ENCODE data around the gene DUSP18.
"Not testable (repeated sequence)": the region's sequence is repeated elsewhere in the genome, so short reads cannot be mapped to it uniquely, and the experiment has no call there.

DUSP18 gene

GRCh38 chr22:30667494-30668385 is at the start of gene DUSP18:
Gene DUSP18, minus strand, starts transcription at chr22:30667875. Its CDS starts 3,872 bp downstream, at chr22:30664003.
- DNase-seq (ENCODE audit: low read depth in 2 of 2) = peak; percentile 92

DNA sequence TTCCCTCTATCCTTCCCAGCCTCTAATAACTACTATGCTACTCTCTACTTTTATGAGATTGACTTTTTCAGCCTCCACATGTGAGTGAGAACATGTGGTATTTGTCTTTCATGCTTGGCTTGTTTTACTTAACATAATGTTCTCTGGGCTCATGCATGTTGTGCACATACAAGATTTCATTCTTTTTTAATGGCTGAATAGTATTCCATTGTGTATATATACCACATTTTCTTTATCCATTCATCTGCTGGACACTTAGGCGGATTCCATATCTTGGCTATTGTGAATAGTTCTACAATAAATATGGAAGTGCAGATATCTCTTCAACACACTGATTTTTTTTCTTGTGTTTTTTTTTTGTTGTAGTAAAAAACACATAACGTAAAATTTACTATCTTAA is 46.4 kb upstream of the DUSP18 start:
- no peak for DNase-seq (ENCODE audit: low read depth in 2 of 2)

- no peak for DNase-seq (ENCODE audit: low read depth in 2 of 2)
Observed at GRCh38 chr22:30712094-30712493, 44.4 kb upstream of the DUSP18 start.

DNA sequence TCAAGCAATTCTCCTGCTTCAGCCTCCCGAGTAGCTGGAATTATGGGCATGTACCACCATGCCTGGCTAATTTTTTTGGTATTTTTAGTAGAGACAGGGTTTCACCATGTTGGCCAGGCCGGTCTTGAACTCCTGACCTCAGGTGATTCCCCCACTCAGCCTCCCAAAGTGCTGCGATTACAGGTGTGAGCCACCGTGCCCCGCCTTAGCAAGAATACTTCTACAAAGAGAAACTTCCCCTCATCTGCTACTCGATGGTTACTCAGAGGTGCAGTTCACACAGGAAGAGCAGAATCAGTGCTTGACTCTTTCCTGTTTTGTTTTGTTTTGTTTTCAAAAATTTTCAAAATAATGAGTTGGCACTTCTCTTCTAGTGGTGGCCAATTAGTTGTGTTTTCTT is 42.3 kb upstream of the DUSP18 start:
- DNase-seq (ENCODE audit: low read depth in 2 of 2) = not testable (repeated sequence)

DNA sequence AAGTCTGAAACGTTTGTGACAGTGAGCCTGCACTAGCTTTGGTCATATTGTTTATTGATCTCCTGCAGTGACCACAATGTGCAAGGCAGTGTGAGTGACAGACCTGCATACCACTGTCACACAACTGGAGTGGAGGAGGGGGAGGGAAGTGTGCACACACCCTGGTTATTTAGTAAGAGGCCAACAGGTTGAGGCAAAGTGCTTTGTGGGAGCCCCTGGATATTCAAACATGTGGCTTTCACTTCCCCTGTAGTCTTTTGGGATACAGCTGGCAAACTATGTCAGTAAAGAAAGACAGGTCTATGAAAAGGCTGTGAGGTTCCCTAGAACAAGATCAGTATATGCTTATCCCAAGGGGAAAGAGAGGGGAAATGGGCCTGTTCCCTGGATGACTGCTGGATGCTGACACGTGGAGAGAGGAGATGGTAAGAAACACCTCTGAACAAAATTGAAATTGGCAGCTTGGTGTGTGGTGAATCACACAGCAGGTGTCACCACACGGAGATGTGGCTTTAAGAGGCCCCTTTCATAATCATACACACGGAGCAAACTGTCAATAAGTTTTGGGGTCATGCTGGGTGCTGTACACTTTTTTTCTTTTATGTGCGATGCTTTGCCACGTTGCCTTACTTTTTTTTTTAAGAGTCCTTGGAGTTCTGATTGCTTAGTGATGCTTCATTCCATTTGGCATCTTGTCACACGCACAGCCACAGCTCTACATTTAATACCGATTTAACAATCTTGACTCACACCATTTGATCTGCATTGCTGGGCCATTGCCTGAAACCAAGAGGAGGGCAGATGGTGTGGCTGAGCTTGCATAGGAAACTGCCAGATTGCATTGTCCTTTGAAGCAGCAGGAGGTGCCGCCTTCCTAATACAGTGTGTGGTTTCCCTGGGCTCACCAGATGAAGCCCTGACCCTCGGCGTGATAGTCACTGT is 38.3 kb upstream of the DUSP18 start:
- DNase-seq (ENCODE audit: low read depth in 2 of 2) = no peak

DNA sequence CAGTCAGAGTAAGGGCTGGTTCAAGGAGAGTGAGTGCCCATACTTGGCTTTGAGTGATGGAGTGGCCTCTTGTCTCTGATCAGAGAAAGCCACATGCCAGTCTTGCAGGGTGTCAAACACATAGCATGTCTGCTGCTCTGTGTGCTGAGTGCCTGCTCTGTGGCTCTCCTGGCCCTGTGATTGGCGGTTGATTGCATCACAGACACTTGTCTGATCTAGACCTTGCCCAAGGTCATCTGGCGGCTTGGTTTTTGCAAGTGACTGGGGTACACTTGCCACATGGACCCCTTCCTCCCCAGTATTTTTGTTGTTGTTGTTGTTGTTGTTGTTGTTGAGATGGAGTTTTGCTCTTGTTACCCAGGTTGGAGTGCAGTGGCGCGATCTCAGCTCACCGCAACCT is 37.3 kb upstream of the DUSP18 start:
- no peak for DNase-seq (ENCODE audit: low read depth in 2 of 2)

DNA sequence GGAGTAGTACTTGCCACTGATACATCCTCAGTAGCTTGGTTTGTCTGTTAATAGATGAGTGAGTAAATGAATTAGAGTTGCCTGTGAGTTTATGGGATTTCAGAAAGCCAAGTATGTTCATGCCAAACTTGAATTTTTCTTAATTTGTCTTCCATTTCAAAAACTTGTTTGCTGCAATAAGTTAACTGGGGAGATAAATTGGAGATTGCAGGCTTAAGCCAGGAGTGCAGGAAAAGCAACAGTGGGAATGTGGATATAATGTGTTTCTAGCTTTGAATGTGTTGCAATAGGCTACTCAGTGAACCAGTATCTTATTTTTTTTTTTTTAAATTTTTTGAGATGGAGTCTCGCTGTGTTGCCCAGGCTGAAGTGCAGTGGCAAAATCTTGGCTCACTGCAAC is 35.2 kb upstream of the DUSP18 start:
- no peak for DNase-seq (ENCODE audit: low read depth in 2 of 2)

GRCh38 chr22:30701872-30702271 is 34.2 kb upstream of the DUSP18 start:
- DNase-seq (ENCODE audit: low read depth in 2 of 2) = no peak

DNA sequence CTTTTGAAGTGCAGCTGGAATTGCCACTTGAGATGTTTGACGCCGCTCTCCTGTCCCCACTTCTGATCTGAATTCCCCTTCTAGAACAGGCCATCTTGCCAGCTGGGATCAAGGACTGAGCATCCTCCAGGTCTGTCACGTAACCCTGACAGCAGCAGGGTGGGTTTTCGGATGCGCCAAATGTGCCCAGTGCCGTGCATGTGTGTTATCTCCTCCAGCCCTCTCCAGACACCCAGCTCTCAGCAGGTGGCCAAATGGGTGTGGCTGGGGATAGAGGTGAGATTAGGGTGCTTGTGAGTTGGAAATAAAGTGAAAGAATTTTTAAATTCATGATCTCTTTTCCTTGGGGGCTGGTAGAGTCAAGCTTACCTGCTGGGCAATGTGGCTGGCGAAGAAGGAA is 30.3 kb upstream of the DUSP18 start:
- no peak for DNase-seq (ENCODE audit: low read depth in 2 of 2)

DNA sequence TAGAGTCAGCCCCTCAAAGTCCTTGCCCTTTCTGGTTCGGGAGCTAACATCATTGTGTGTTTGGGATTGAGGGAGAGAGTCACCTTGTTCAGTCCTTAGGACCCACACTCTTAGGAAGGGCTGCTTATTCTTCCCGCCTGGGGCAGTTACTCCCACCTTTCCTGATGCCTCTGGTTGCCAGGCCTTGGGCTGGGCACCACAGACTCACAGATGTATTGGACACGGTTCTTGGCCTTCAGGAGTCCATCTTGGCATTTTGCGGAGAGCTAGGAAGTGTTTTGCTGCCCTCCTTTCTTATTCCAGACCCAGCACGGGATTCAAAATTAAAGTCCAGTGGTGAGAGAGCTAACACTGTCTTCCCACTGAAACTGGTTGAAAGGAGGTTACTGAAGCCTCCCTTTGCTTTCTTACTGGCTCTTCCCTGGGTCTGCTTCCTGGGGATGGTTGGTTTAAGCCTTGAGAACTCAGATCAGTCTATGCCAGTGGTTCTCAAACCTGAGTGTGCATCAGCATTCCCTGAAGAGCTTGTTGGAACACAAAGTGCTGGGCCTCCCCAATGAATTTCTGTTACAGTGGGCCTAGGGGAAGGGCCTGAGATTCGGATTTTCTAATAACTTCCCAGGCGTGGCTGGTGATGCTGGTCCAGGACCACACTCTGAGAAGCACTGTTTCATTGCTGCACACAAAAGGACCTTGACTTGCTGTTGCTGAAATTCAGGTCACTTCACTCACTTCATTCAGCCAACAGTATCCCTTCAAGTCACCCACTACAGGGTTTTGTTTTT is 28.4 kb upstream of the DUSP18 start:
- no peak for DNase-seq (ENCODE audit: low read depth in 2 of 2)

- DNase-seq (ENCODE audit: low read depth in 2 of 2) = no peak
Observed at GRCh38 chr22:30695351-30695851, 27.7 kb upstream of the DUSP18 start.

- peak in 1 of 2 experiments; percentile 8 for DNase-seq (ENCODE audit: low read depth in 2 of 2)
Observed at GRCh38 chr22:30694640-30695350, 27.1 kb upstream of the DUSP18 start, which contains the start of gene OSBP2. Gene OSBP2, plus strand, starts transcription at chr22:30694874. Its CDS starts 36 bp downstream, at chr22:30694910.

- DNase-seq (ENCODE audit: low read depth in 2 of 2) = peak; percentile 24 to 45
Observed at GRCh38 chr22:30694171-30694639, 26.5 kb upstream of the DUSP18 start.

DNA sequence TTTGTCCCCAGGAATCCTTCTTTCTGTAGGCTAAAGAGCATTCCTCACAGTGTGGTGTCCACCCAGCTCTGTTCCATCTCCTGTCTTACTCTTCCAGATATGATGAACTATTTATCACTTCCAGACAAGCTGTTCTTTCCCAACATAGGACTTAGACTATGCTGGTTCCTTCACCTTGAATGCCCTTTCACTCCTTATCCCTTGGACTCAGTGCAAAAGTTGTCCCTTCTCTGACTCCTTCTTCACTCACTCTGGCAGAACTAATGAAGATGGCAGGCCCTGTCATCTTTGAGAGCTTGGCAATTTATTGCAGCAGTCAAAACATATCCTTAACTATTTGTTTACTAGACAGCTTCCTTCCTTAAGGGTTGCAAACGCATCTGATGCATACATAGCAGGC is 23.5 kb upstream of the DUSP18 start:
- DNase-seq (ENCODE audit: low read depth in 2 of 2) = no peak

- DNase-seq (ENCODE audit: low read depth in 2 of 2) = no peak
Observed at GRCh38 chr22:30689622-30690021, 21.9 kb upstream of the DUSP18 start.

- no peak for DNase-seq (ENCODE audit: low read depth in 2 of 2)
Observed at GRCh38 chr22:30687358-30687757, 19.7 kb upstream of the DUSP18 start.

DNA sequence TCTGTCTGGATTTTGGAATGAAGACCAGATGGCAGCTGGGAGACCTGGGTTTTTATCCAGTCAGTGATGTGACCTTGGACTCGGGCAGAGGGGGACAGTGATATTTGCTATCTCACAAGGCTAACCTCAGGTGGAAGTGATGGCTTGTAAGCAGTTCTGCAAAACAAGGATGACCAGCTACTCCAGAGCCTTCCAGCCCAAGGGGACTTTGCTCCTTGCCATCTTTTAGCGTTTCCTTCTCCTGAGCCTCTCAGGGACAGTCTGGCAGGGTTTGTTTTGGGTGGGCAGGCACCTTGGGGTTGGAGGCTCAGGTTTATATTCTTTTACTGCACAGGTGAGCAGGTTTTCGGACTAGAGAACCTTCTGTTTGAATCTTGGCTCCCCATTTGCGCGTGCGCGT is 17.5 kb upstream of the DUSP18 start:
- DNase-seq (ENCODE audit: low read depth in 2 of 2) = no peak

DNA sequence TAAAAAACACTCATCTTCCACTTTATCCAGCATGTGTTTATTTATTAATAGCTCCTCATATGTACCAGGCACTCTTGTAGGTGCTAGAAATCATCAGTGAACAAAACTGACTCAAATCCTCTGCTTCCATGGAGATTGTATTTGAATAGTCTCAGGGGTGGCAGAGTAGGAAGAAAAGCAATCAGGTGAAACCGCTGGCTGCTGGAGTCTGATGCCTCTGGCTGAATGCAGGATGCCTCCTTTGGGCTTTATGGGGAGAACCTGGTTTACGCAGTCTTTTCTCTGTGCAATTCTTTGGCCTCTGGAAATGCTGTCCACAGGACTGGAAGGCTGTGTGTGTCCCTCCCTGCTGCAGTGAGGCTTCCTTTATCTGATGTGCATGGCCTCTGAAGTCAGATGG is 14.2 kb upstream of the DUSP18 start:
- DNase-seq (ENCODE audit: low read depth in 2 of 2) = no peak

- no peak for DNase-seq (ENCODE audit: low read depth in 2 of 2)
Observed at GRCh38 chr22:30680991-30681770, 13.5 kb upstream of the DUSP18 start.

Measured in stimulated activated CD4-positive, alpha-beta T cell treated with anti-CD3 and anti-CD28 coated beads, Interleukin-12 subunit alpha, Interleukin-12 subunit beta, amount 100 ng/mL, for 24 hours (primary cell).